KMS-11 (cell line): Measurements from ENCODE around the gene AOAH.

Experiments used
- H2AFZ ChIP-seq: fragments of 200-600 bp; sonication (generic); 2 replicates; pipeline ENCODE4 v1.6.1; 2016; ENCODE audit warnings: antibody characterized with exemption, mixed run types, low read depth
- H3K27ac ChIP-seq: fragments of 200-600 bp; sonication (generic); 2 replicates; pipeline ENCODE4 v1.6.1; 2016; ENCODE audit warnings: mild to moderate bottlenecking, mixed run types
- H3K27me3 ChIP-seq: fragments of 200-600 bp; sonication (generic); 2 replicates; pipeline ENCODE4 v1.6.1; 2017; ENCODE audit warnings: mild to moderate bottlenecking, low read depth, mixed run types, moderate library complexity; ENCODE audit not compliant: insufficient read depth
- H3K36me3 ChIP-seq: fragments of 200-600 bp; sonication (generic); 2 replicates; pipeline ENCODE4 v1.6.1; 2017; ENCODE audit warnings: mild to moderate bottlenecking, mixed run types; ENCODE audit not compliant: insufficient read depth
- H3K4me1 ChIP-seq: fragments of 200-600 bp; sonication (generic); 2 replicates; pipeline ENCODE4 v1.6.1; 2016; ENCODE audit warnings: mild to moderate bottlenecking, low read depth, mixed run types; ENCODE audit not compliant: poor library complexity, severe bottlenecking
- H3K4me2 ChIP-seq: fragments of 200-600 bp; sonication (generic); 2 replicates; pipeline ENCODE4 v1.7.0; 2016; ENCODE audit warnings: mild to moderate bottlenecking, mixed run types
- H3K4me3 ChIP-seq: fragments of 200-600 bp; sonication (generic); IDR thresholded peaks from 2 replicates; pipeline ENCODE4 v1.6.1; 2017; ENCODE audit warnings: low read depth, low read length, mixed read lengths; ENCODE audit not compliant: insufficient read depth
- H3K79me2 ChIP-seq: fragments of 200-600 bp; sonication (generic); 2 replicates; pipeline ENCODE4 v1.6.1; 2016; ENCODE audit warnings: low read depth, mixed run types; ENCODE audit not compliant: insufficient read depth
- H3K9ac ChIP-seq: fragments of 200-600 bp; sonication (generic); 2 replicates; pipeline ENCODE4 v1.6.1; 2016; ENCODE audit warnings: mild to moderate bottlenecking, mixed run types
- H4K20me1 ChIP-seq: fragments of 200-600 bp; sonication (generic); 2 replicates; pipeline ENCODE4 v1.6.1; 2016; ENCODE audit warnings: mild to moderate bottlenecking, mixed run types; ENCODE audit not compliant: insufficient read depth
- TF ChIP-seq, protein P1 (sequence below): fragments of 200-600 bp; sonication (generic); conservative IDR thresholded peaks from 2 replicates; pipeline ENCODE4 v1.6.1; 2017; ENCODE audit warnings: low read depth, mild to moderate bottlenecking, antibody characterized with exemption, low read length, moderate library complexity, mixed read lengths

The AOAH gene

DNA sequence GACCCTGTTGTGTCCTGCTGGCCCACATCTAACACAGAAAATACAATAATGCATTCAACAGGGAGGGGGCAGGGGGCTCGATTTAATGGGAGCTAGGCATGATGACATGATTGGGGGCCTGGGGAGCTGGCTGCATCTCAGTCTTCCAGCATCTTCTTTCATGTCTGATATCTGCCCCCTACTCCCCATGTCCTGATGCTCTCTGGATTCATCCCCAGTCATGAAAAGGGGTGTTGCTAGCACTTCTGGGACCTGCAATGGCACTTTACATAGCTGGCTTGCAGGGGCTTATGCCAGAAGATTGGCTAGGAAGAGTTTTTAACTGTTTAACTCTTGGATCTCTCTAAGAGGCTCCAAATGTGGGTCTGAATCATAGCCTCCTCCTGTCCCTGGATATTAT is 94.9 kb downstream of the AOAH start:
- H3K4me2 ChIP-seq: no peak overlapping the region
- no peaks in the 10 kb centered on the region for H3K4me1 ChIP-seq
- TF ChIP-seq, protein P1, sequence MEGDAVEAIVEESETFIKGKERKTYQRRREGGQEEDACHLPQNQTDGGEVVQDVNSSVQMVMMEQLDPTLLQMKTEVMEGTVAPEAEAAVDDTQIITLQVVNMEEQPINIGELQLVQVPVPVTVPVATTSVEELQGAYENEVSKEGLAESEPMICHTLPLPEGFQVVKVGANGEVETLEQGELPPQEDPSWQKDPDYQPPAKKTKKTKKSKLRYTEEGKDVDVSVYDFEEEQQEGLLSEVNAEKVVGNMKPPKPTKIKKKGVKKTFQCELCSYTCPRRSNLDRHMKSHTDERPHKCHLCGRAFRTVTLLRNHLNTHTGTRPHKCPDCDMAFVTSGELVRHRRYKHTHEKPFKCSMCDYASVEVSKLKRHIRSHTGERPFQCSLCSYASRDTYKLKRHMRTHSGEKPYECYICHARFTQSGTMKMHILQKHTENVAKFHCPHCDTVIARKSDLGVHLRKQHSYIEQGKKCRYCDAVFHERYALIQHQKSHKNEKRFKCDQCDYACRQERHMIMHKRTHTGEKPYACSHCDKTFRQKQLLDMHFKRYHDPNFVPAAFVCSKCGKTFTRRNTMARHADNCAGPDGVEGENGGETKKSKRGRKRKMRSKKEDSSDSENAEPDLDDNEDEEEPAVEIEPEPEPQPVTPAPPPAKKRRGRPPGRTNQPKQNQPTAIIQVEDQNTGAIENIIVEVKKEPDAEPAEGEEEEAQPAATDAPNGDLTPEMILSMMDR: no peak
- no peak overlapping the region for H3K9ac ChIP-seq
- no peaks in the 10 kb centered on the region for H4K20me1 ChIP-seq
- no peaks in the 10 kb centered on the region for H3K36me3 ChIP-seq
- H3K27me3 ChIP-seq: no peaks in the 10 kb centered on the region
- no peak overlapping the region for H3K27ac ChIP-seq
- H2AFZ ChIP-seq: no peak overlapping the region
- H3K4me3 ChIP-seq: no peak overlapping the region
- H3K79me2 ChIP-seq: no peaks in the 10 kb centered on the region

DNA sequence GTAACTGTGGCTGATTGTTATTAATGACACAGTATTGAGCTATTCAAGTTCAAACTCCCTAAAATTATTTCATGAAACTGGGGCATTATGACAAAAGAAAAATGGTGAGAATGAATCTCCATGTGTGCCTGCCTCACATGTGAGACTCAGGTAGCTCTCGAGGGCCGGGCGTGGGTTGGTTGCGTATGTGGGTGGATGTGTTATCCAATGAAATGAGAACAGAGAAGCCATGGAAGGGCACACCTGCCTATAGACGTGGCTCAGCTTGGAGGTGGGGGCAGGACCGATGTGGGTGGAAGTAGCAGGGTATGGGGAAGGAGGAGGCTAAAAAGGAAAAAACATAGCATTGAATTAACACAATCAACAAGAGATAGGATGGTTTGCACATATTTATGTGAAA is 96.5 kb downstream of the AOAH start:
- Histone ChIP-seq H3K27ac (no peak overlapping the region), H3K4me1 (no peaks in the 10 kb centered on the region), H3K79me2 (no peaks in the 10 kb centered on the region), H2AFZ (no peak overlapping the region), H4K20me1 (no peaks in the 10 kb centered on the region), H3K4me2 (no peak overlapping the region), H3K36me3 (no peaks in the 10 kb centered on the region), H3K9ac (no peak overlapping the region), H3K4me3 (no peak overlapping the region), H3K27me3 (no peaks in the 10 kb centered on the region)
- TF ChIP-seq, protein P1: no peak

DNA sequence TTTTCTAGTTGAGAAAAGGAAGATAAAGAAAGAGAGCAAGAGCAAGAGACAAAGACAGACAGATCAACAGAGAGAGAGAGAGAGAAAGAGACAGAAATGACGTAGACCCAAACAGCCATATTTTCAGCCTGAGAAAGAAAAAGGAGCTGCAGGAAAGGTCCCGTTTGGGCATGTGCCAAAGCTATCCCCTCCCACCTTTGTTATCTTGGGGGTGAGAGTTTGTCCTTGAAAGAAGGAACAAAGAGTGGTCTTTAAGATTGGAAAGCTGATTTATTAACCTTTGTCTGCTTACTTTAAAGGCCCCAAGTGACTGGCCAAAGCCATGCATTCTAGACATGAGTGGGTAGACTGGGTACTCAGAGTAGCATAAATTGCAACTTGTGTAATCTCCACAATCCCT is 98.2 kb downstream of the AOAH start:
- Histone ChIP-seq H3K36me3 (no peaks in the 10 kb centered on the region), H3K4me1 (no peaks in the 10 kb centered on the region), H3K27ac (no peak overlapping the region), H4K20me1 (no peaks in the 10 kb centered on the region), H2AFZ (no peak overlapping the region), H3K4me3 (no peak overlapping the region), H3K4me2 (no peak overlapping the region), H3K9ac (no peak overlapping the region), H3K27me3 (no peaks in the 10 kb centered on the region), H3K79me2 (no peaks in the 10 kb centered on the region)
- TF ChIP-seq, protein P1: no peak

DNA sequence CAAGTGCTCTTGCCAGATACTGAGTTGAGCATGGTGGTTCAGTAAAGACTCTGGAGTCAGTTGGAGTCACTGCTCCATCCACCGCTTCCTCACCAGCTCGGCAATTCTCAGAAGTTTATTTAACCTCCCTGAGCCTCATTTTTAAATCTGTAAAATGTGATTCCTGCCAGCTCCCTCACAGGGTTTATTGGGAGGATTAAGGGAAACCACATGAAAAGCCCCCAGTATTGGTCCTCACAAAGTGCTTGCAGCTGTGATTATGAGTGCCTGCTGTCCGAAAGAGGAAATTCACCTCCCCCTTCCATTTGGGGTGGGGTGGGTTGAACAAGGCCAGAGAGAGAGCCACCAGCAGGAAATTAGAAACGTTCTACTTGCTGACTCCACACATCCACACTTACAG is 99.0 kb downstream of the AOAH start:
- TF ChIP-seq, protein P1: no peak
- Histone ChIP-seq H2AFZ (no peak overlapping the region), H3K27ac (no peak overlapping the region), H3K4me2 (no peak overlapping the region), H3K27me3 (no peaks in the 10 kb centered on the region), H3K4me3 (no peak overlapping the region), H3K9ac (no peak overlapping the region), H3K4me1 (no peaks in the 10 kb centered on the region), H3K36me3 (no peaks in the 10 kb centered on the region), H3K79me2 (no peaks in the 10 kb centered on the region), H4K20me1 (no peaks in the 10 kb centered on the region)

DNA sequence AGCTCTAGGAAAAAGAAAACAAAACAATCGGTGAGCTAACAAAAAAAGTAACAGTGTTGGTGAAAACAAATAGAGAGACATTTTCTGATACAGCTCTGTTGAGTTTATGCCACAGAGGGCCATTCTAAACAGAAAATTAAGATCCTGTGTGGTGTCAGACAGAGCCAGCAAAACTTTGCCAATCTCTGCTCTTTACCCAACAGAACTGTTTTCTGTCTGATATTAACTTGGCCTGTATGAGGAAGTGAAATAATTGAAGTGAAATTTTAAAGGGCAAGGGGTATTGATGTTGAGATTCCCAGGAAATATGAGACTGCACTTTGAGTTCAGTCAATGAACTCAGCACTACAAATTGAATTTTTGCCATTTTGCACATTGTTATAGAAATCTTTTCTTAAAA is 101.0 kb downstream of the AOAH start:
- H3K9ac ChIP-seq: no peak overlapping the region
- no peaks in the 10 kb centered on the region for H4K20me1 ChIP-seq
- H3K27ac ChIP-seq: no peak overlapping the region
- H3K79me2 ChIP-seq: no peaks in the 10 kb centered on the region
- no peaks in the 10 kb centered on the region for H3K27me3 ChIP-seq
- H2AFZ ChIP-seq: no peak overlapping the region
- H3K4me2 ChIP-seq: no peak overlapping the region
- TF ChIP-seq, protein P1: no peak
- no peak overlapping the region for H3K4me3 ChIP-seq
- no peaks in the 10 kb centered on the region for H3K4me1 ChIP-seq
- H3K36me3 ChIP-seq: no peaks in the 10 kb centered on the region
